Breast epithelium (tissue), 3 donors: ENCODE data around the gene PIK3CB.

Experiments
- CTCF ChIP-seq, 3 donors: fragments of 450-650 bp; IDR thresholded peaks; one replicate each; pipeline ENCODE4 v1.5.1; 2016 to 2017; ENCODE audit warnings: antibody characterized with exemption in 3 of 3, mild to moderate bottlenecking in 3 of 3, moderate library complexity in 3 of 3
- POLR2AphosphoS5 ChIP-seq, 3 donors: sonication (generic); formaldehyde crosslinking; IDR thresholded peaks; one replicate each; pipeline ENCODE4 v1.6.1; 2017; ENCODE audit warnings: antibody characterized with exemption in 3 of 3

DNA sequence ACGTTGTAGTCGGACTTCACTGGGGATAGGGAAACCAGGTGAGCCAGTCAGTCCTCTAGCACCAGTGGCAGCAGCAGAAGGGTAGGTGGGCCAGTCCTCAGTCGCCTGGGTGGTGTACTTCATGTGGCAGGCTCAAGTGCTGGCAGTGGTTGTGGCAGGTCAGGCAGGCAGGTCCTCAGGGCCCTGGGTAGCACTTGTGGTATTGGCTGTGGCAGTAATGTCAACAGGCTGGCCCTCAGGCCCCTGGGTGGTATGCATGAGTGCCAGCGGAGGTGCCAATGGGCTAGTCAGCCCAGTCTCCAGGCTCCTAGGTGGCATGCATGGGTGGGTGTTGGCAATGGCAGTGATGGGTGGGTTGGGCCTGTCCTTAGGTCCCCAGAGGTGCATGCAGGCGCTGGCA, 185.6 kb downstream of the PIK3CB start:
- no peak for TF ChIP-seq CTCF (IDR thresholded peaks at IDR 0.05)
- TF ChIP-seq POLR2AphosphoS5 (IDR thresholded peaks at IDR 0.05), result no peak
